H1 (cell line): ENCODE results near the gene KCNMA1. TPM values are rescaled to one million over a fixed set of nuclear protein-coding genes. Genes with fewer than 3 reads are reported as not detected.

Experiments
- SIN3A ChIP-seq, 2 experiments: IDR thresholded peaks in 1 of 2; conservative IDR thresholded peaks in 1 of 2; 2 replicates each; pipeline ENCODE4 v1.6.1; 2011 to 2012; ENCODE audit warnings: low read length in 2 of 2, improper control_type of control experiment in 1 of 2, low read depth in 1 of 2, mild to moderate bottlenecking in 1 of 2
- polyA plus RNA-seq, 7 experiments: library from polyadenylated mRNA; depleted of rRNA in 3 of 7; stranded (reverse) in 5 of 7; unstranded in 2 of 7; fragments of >200 nt in 5 of 7; fragments of 200-250 nt in 2 of 7; gene quantifications; 1 replicate in 5 of 7; 2 replicates in 1 of 7; 4 replicates in 1 of 7; pipeline versions ENCODE4 v1.2.1 to v1.2.3, GENCODE V29; 2011 to 2013; ENCODE audit warnings: missing spikeins in 2 of 7, mixed read lengths in 2 of 7
- total RNA-seq: library from RNA; stranded (reverse); fragmentation: NEBNext Ultra II Directional; extraction: Animal tissue kit (Norgen Biotek cat#: 25700); gene quantifications from 2 replicates; pipeline ENCODE4 v1.2.1, GENCODE V29; 2021
- TF ChIP-seq, protein P1 (sequence below): fragments of 300-600 bp; sonication (generic); IDR thresholded peaks from 2 replicates; pipeline ENCODE4 v1.7.1; 2012; ENCODE audit warnings: low read length, moderate library complexity, mild to moderate bottlenecking, inconsistent platforms; ENCODE audit not compliant: insufficient replicate concordance

The KCNMA1 gene
- total and polyA plus RNA-seq, 2 of the 8 experiments (the other 6 are each of a cell fraction or from before 2014, with no cell fraction given): 10.2 to 11.1 TPM

DNA sequence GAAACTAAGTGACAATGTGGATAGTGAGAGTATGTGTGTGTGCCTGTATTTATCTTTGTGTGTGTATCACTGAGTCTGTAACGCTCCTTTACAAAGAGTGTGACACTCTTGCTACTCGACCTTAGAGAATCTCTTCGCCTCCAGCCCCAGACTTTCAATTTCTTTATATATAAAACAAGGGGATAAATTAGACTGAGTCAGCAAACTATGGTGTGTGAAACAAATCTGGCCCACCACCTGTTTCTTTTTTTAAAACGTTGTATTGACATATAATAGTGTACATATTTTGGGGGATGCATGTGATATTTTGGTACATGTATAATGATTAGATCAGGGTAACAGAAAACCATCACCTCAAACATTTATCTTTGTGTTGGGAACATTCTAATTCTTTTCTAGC lies 240.5 kb downstream of the KCNMA1 start (continued):
- TF ChIP-seq, protein P1, sequence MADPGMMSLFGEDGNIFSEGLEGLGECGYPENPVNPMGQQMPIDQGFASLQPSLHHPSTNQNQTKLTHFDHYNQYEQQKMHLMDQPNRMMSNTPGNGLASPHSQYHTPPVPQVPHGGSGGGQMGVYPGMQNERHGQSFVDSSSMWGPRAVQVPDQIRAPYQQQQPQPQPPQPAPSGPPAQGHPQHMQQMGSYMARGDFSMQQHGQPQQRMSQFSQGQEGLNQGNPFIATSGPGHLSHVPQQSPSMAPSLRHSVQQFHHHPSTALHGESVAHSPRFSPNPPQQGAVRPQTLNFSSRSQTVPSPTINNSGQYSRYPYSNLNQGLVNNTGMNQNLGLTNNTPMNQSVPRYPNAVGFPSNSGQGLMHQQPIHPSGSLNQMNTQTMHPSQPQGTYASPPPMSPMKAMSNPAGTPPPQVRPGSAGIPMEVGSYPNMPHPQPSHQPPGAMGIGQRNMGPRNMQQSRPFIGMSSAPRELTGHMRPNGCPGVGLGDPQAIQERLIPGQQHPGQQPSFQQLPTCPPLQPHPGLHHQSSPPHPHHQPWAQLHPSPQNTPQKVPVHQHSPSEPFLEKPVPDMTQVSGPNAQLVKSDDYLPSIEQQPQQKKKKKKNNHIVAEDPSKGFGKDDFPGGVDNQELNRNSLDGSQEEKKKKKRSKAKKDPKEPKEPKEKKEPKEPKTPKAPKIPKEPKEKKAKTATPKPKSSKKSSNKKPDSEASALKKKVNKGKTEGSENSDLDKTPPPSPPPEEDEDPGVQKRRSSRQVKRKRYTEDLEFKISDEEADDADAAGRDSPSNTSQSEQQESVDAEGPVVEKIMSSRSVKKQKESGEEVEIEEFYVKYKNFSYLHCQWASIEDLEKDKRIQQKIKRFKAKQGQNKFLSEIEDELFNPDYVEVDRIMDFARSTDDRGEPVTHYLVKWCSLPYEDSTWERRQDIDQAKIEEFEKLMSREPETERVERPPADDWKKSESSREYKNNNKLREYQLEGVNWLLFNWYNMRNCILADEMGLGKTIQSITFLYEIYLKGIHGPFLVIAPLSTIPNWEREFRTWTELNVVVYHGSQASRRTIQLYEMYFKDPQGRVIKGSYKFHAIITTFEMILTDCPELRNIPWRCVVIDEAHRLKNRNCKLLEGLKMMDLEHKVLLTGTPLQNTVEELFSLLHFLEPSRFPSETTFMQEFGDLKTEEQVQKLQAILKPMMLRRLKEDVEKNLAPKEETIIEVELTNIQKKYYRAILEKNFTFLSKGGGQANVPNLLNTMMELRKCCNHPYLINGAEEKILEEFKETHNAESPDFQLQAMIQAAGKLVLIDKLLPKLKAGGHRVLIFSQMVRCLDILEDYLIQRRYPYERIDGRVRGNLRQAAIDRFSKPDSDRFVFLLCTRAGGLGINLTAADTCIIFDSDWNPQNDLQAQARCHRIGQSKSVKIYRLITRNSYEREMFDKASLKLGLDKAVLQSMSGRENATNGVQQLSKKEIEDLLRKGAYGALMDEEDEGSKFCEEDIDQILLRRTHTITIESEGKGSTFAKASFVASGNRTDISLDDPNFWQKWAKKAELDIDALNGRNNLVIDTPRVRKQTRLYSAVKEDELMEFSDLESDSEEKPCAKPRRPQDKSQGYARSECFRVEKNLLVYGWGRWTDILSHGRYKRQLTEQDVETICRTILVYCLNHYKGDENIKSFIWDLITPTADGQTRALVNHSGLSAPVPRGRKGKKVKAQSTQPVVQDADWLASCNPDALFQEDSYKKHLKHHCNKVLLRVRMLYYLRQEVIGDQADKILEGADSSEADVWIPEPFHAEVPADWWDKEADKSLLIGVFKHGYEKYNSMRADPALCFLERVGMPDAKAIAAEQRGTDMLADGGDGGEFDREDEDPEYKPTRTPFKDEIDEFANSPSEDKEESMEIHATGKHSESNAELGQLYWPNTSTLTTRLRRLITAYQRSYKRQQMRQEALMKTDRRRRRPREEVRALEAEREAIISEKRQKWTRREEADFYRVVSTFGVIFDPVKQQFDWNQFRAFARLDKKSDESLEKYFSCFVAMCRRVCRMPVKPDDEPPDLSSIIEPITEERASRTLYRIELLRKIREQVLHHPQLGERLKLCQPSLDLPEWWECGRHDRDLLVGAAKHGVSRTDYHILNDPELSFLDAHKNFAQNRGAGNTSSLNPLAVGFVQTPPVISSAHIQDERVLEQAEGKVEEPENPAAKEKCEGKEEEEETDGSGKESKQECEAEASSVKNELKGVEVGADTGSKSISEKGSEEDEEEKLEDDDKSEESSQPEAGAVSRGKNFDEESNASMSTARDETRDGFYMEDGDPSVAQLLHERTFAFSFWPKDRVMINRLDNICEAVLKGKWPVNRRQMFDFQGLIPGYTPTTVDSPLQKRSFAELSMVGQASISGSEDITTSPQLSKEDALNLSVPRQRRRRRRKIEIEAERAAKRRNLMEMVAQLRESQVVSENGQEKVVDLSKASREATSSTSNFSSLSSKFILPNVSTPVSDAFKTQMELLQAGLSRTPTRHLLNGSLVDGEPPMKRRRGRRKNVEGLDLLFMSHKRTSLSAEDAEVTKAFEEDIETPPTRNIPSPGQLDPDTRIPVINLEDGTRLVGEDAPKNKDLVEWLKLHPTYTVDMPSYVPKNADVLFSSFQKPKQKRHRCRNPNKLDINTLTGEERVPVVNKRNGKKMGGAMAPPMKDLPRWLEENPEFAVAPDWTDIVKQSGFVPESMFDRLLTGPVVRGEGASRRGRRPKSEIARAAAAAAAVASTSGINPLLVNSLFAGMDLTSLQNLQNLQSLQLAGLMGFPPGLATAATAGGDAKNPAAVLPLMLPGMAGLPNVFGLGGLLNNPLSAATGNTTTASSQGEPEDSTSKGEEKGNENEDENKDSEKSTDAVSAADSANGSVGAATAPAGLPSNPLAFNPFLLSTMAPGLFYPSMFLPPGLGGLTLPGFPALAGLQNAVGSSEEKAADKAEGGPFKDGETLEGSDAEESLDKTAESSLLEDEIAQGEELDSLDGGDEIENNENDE: no peak
- TF ChIP-seq SIN3A (conservative IDR thresholded peaks at IDR 0.05 in 1 of 2, IDR thresholded peaks at IDR 0.05 in 1 of 2; ENCODE audit: low read depth in 1 of 2, low read length in 2 of 2): no peak
- TF ChIP-seq, all 59 proteins: peak for 0
